ENCODE data around the gene IPO11.

GRCh38 chr5:62448528-62448927 lies 36.0 kb downstream of the IPO11 start:
- TF ChIP-seq CTCF (IDR thresholded peaks at IDR 0.05 in 4 of 5, conservative IDR thresholded peaks at IDR 0.05 in 1 of 5), result no peak
- no peak for TF ChIP-seq POLR2A (IDR thresholded peaks at IDR 0.05)
